Erythroblast (primary cell): ENCODE results near the gene UBASH3A.

Experiments used
- DNase-seq, 2 experiments: peaks; one replicate each; lab custom pipeline; 2025; lab: John Stamatoyannopoulos, UW
- GATA1 ChIP-seq: IDR thresholded peaks from 2 replicates; pipeline ENCODE4 v1.6.1; 2011; ENCODE audit warnings: low read depth, mild to moderate bottlenecking, control low read depth, low read length, moderate library complexity
- POLR2A ChIP-seq: IDR thresholded peaks from 2 replicates; pipeline ENCODE4 v1.6.1; 2011; ENCODE audit warnings: mild to moderate bottlenecking, low read length

UBASH3A gene

GRCh38 chr21:42391297-42391696 lies 12.4 kb upstream of the UBASH3A start:
- TF ChIP-seq GATA1, result no peak
- TF ChIP-seq POLR2A, result no peak

GRCh38 chr21:42392731-42393442 lies 10.8 kb upstream of the UBASH3A start:
- TF ChIP-seq POLR2A, result no peak
- TF ChIP-seq GATA1, result no peak
- DNase-seq, result no peak

More at GRCh38 chr21:42391297-42391696, 12.4 kb upstream of the UBASH3A start:
- no peak for DNase-seq

GRCh38 chr21:42393443-42393950 lies 10.2 kb upstream of the UBASH3A start:
- no peak for TF ChIP-seq GATA1
- no peak for TF ChIP-seq POLR2A
- no peak for DNase-seq

DNA sequence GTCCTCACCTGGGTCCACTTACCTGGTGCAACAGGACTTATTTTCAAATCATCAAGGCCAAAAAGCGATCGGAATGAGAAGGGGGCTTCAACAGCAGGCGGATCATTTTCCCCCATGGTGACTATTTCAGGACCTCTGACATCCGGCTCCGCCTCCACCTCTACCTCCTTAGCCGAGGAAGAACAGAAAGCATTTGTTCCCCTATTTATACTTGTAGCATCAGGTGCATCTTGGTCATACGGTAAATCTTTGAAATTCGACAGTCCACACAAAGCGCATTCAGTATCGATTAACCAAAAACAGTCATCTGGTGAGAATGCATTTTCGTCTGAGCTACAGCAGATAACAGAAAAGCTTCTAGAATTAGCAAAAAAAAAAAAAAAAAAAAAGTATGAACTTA lies 8.4 kb upstream of the UBASH3A start:
- TF ChIP-seq POLR2A (no peak), GATA1 (no peak)
- DNase-seq, result no peak

- no peak for DNase-seq
- TF ChIP-seq GATA1 (no peak), POLR2A (no peak)
Measured at GRCh38 chr21:42395905-42396651, 7.6 kb upstream of the UBASH3A start, which contains the start of gene TMPRSS3. TMPRSS3 (minus strand) TSS chr21:42396052; CDS start chr21:42395417, 635 bp downstream.

- DNase-seq, result no peak
- TF ChIP-seq POLR2A (no peak), GATA1 (no peak)
Measured at GRCh38 chr21:42396799-42397745, 6.6 kb upstream of the UBASH3A start.

GRCh38 chr21:42397746-42398394 lies 5.8 kb upstream of the UBASH3A start:
- no peak for TF ChIP-seq POLR2A
- TF ChIP-seq GATA1, result no peak
- DNase-seq, result no peak

DNA sequence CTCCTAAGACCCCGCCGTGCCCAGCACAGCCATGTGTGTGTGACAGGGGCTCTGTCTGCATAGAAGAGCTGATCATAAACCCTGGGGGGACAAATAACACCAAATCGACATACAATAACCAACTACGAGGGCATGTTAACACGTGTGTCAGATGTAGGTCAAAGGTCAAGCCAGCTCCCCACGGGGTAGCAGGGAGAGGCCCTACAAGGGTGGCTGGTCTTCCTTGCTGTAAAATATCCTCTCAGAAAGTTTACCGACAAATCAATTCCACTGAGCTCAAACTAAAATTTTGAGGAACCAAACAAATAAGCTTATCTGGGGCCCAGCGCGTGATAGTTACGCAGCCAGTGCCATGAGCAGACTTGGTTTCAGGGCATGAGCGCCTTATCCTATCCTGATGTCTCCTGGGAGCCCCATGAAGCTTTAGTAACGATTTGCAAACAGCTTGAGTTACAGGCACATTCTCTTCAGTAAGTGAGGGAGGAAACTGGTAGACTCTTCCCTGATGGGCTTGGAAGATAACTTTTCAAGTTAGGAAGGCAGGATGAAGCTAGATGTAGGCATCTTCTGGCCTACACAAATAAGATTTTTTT lies 5.2 kb upstream of the UBASH3A start:
- TF ChIP-seq POLR2A (no peak), GATA1 (no peak)
- no peak for DNase-seq

- no peak for DNase-seq
- TF ChIP-seq GATA1, result no peak
- no peak for TF ChIP-seq POLR2A
Measured at GRCh38 chr21:42400525-42400924, 3.2 kb upstream of the UBASH3A start.

GRCh38 chr21:42401154-42401553 lies 2.5 kb upstream of the UBASH3A start:
- no peak for TF ChIP-seq POLR2A
- no peak for DNase-seq

- TF ChIP-seq POLR2A (no peak), GATA1 (no peak)
- DNase-seq, result no peak
Measured at GRCh38 chr21:42401820-42402251, 1.9 kb upstream of the UBASH3A start.

DNA sequence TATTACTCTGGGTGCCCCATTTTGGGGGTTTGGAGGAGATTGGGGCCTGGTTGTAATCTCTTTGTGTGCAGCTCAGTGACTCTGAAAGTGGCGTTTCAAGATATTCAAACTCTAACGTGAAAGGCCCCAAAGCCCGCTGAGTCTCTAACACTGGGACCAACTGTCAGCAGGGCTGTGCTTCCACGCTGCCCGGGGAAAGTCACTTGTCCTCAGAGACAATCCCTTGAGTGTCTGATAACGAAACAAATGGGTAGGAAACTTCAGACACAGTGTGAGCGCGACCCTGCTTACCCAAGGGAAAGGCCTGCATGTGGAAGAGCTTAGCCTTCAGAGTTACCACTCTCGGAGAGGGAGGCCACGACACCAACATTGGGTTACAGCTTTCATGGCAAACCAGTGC lies 837 bp downstream of the UBASH3A start:
- DNase-seq, result peak; percentile 12 to 62
- TF ChIP-seq GATA1, result no peak
- TF ChIP-seq POLR2A, result no peak
